HEK293 (cell line): ENCODE measurements around the gene GCFC2.
"Not testable (repeated sequence)": the region's sequence is repeated elsewhere in the genome, so short reads cannot be mapped to it uniquely, and the experiment has no call there.

ENCODE experiments used
- CTCF ChIA-PET: fragments of 350-600 bp; formaldehyde crosslinking; extraction: SDS; loops from one replicate; lab custom pipeline; 2021; ENCODE audit warnings: antibody characterized with exemption; lab: Yijun Ruan, JAX
- POLR2A ChIA-PET: fragments of 300-600 bp; formaldehyde crosslinking; extraction: SDS; loops from one replicate; lab custom pipeline; 2020; ENCODE audit warnings: antibody characterized with exemption, inconsistent platforms; lab: Yijun Ruan, JAX
- H3K27ac ChIP-seq: fragments of 200-500 bp; sonication (Bioruptor generic); 2 replicates; pipeline ENCODE4 v1.5.1; 2014; ENCODE audit warnings: low read depth, low read length, control low read depth, inconsistent platforms; ENCODE audit errors: extremely low read depth
- H3K36me3 ChIP-seq, 2 experiments: fragments of 200-500 bp in 1 of 2; sonication (Bioruptor generic) in 1 of 2; 1 replicate in 1 of 2; 2 replicates in 1 of 2; pipeline ENCODE4 v1.5.1; 2014 to 2017; ENCODE audit warnings: inconsistent platforms in 2 of 2, low read length in 2 of 2; ENCODE audit not compliant: control insufficient read depth in 2 of 2, insufficient read depth in 1 of 2
- H3K4me1 ChIP-seq: fragments of 200-500 bp; sonication (Bioruptor generic); 2 replicates; pipeline ENCODE4 v1.5.1; 2014; ENCODE audit warnings: mild to moderate bottlenecking, low read length, inconsistent platforms; ENCODE audit not compliant: control insufficient read depth, insufficient read depth
- H3K4me3 ChIP-seq: 2 replicates; pipeline ENCODE4 v1.5.1; 2011; ENCODE audit warnings: low read depth, mild to moderate bottlenecking, control low read depth, low read length, moderate library complexity
- H3K9me3 ChIP-seq: fragments of 200-500 bp; sonication (Bioruptor generic); 2 replicates; pipeline ENCODE4 v1.5.1; 2014; ENCODE audit warnings: low read depth, low read length, inconsistent platforms; ENCODE audit not compliant: control insufficient read depth, insufficient read depth
- FEZF1 ChIP-seq: fragments of 450-650 bp; formaldehyde crosslinking; IDR thresholded peaks from 2 replicates; pipeline ENCODE4 v1.5.1; 2016; ENCODE audit warnings: missing biosample characterization, missing genetic modification characterization
- OVOL3 ChIP-seq: fragments of 450-650 bp; formaldehyde crosslinking; IDR thresholded peaks from 2 replicates; pipeline ENCODE4 v1.5.1; 2016; ENCODE audit warnings: missing biosample characterization, missing genetic modification characterization
- SP3 ChIP-seq: fragments of 450-650 bp; formaldehyde crosslinking; IDR thresholded peaks from 2 replicates; pipeline ENCODE4 v1.5.1; 2016; ENCODE audit warnings: missing biosample characterization, missing genetic modification characterization
- SP7 ChIP-seq: fragments of 450-650 bp; formaldehyde crosslinking; IDR thresholded peaks from 2 replicates; pipeline ENCODE4 v1.5.1; 2016; ENCODE audit warnings: missing biosample characterization, missing genetic modification characterization
- ZNF155 ChIP-seq: fragments of 450-650 bp; formaldehyde crosslinking; IDR thresholded peaks from 2 replicates; pipeline ENCODE4 v1.5.1; 2016; ENCODE audit warnings: missing biosample characterization, missing genetic modification characterization
- ZNF221 ChIP-seq: fragments of 450-650 bp; formaldehyde crosslinking; IDR thresholded peaks from 2 replicates; pipeline ENCODE4 v1.5.1; 2017; ENCODE audit warnings: missing biosample characterization, missing genetic modification characterization, borderline replicate concordance
- ZNF23 ChIP-seq: fragments of 450-650 bp; formaldehyde crosslinking; IDR thresholded peaks from 2 replicates; pipeline ENCODE4 v1.5.1; 2016; ENCODE audit warnings: missing biosample characterization, missing genetic modification characterization, borderline replicate concordance
- ZNF266 ChIP-seq: fragments of 450-650 bp; formaldehyde crosslinking; IDR thresholded peaks from 2 replicates; pipeline ENCODE4 v1.5.1; 2016; ENCODE audit warnings: missing biosample characterization, missing genetic modification characterization, low read depth
- ZNF366 ChIP-seq: fragments of 450-650 bp; formaldehyde crosslinking; conservative IDR thresholded peaks from 2 replicates; pipeline ENCODE4 v1.5.1; 2016; ENCODE audit warnings: missing biosample characterization, missing genetic modification characterization
- ZNF37A ChIP-seq: fragments of 450-650 bp; IDR thresholded peaks from 2 replicates; pipeline ENCODE4 v1.5.1; 2018; ENCODE audit warnings: missing biosample characterization, missing genetic modification characterization
- ZNF501 ChIP-seq: fragments of 450-650 bp; formaldehyde crosslinking; IDR thresholded peaks from 2 replicates; pipeline ENCODE4 v1.5.1; 2016; ENCODE audit warnings: missing biosample characterization, missing genetic modification characterization
- ZNF585B ChIP-seq: fragments of 450-650 bp; formaldehyde crosslinking; IDR thresholded peaks from 2 replicates; pipeline ENCODE4 v1.5.1; 2016; ENCODE audit warnings: missing biosample characterization, missing genetic modification characterization
- ZNF610 ChIP-seq: fragments of 450-650 bp; formaldehyde crosslinking; IDR thresholded peaks from 2 replicates; pipeline ENCODE4 v1.5.1; 2016; ENCODE audit warnings: missing biosample characterization, missing genetic modification characterization, borderline replicate concordance
- ZNF654 ChIP-seq: fragments of 450-650 bp; formaldehyde crosslinking; IDR thresholded peaks from 2 replicates; pipeline ENCODE4 v1.5.1; 2016; ENCODE audit warnings: low read depth, missing biosample characterization, missing genetic modification characterization
- ZNF660 ChIP-seq: fragments of 450-650 bp; IDR thresholded peaks from 2 replicates; pipeline ENCODE4 v1.5.1; 2018; ENCODE audit warnings: missing biosample characterization, mild to moderate bottlenecking, missing genetic modification characterization
- ZNF776 ChIP-seq: fragments of 450-650 bp; formaldehyde crosslinking; IDR thresholded peaks from 2 replicates; pipeline ENCODE4 v1.5.0; 2017; ENCODE audit warnings: missing biosample characterization, missing genetic modification characterization, borderline replicate concordance
- TF ChIP-seq, protein P1 (sequence below): fragments of 450-650 bp; formaldehyde crosslinking; optimal IDR thresholded peaks from 2 replicates; pipeline ENCODE3; 2016; ENCODE audit warnings: missing biosample characterization, mild to moderate bottlenecking, missing genetic modification characterization
- TF ChIP-seq, protein P2 (sequence below): fragments of 450-650 bp; formaldehyde crosslinking; IDR thresholded peaks from 2 replicates; pipeline ENCODE4 v1.5.1; 2017; ENCODE audit warnings: missing biosample characterization, missing genetic modification characterization
- TF ChIP-seq, protein P3 (sequence below): fragments of 450-650 bp; formaldehyde crosslinking; IDR thresholded peaks from 2 replicates; pipeline ENCODE4 v1.5.1; 2016; ENCODE audit warnings: missing biosample characterization, missing genetic modification characterization

The GCFC2 gene

DNA sequence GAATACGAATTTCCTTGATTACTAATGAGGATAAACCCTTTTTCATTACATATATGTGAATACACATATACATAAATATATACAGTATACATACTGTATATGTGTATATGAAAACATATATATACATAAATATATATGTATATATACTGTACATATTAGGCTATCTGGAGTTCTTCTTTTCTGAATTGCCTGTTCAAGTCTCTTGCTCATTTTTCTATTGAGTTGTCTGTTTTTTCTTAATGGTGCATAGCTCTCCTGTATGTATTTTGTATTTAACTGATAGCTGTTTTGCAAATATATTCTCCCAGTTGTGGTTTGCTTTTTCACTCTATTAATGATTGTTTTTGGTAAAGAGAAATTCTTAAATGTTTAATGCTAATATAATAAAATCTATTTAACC is 8.9 kb upstream of the GCFC2 start:
- ChIA-PET POLR2A (no interaction called here), CTCF (interaction anchor here (0.7 to 1.2 kb wide), 3 partner anchors 10 to 1242 kb away, joined by 3 to 6 read pairs (median 6); no protein-coding TSS in a partner anchor)
- Histone ChIP-seq H3K36me3 (no peaks in the 10 kb centered on the region), H3K9me3 (no peaks in the 10 kb centered on the region), H3K4me3 (no peak overlapping the region), H3K27ac (no peak overlapping the region), H3K4me1 (peaks cover 4% of the 10 kb centered on the region)
- TF ChIP-seq ZNF155 (tag by site-specific recombination), result no peak
- TF ChIP-seq SP3 (tag by site-specific recombination), result no peak
- TF ChIP-seq ZNF610 (tag by site-specific recombination), result no peak
- TF ChIP-seq, protein P1, sequence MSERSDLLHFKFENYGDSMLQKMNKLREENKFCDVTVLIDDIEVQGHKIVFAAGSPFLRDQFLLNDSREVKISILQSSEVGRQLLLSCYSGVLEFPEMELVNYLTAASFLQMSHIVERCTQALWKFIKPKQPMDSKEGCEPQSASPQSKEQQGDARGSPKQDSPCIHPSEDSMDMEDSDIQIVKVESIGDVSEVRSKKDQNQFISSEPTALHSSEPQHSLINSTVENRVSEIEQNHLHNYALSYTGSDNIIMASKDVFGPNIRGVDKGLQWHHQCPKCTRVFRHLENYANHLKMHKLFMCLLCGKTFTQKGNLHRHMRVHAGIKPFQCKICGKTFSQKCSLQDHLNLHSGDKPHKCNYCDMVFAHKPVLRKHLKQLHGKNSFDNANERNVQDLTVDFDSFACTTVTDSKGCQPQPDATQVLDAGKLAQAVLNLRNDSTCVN (tag by site-specific recombination), result no peak
- TF ChIP-seq ZNF266 (tag by site-specific recombination), result no peak
- TF ChIP-seq OVOL3 (tag by site-specific recombination), result no peak
- no peak for TF ChIP-seq ZNF776 (tag by site-specific recombination)
- TF ChIP-seq ZNF501 (tag by site-specific recombination), result no peak
- TF ChIP-seq, protein P2, sequence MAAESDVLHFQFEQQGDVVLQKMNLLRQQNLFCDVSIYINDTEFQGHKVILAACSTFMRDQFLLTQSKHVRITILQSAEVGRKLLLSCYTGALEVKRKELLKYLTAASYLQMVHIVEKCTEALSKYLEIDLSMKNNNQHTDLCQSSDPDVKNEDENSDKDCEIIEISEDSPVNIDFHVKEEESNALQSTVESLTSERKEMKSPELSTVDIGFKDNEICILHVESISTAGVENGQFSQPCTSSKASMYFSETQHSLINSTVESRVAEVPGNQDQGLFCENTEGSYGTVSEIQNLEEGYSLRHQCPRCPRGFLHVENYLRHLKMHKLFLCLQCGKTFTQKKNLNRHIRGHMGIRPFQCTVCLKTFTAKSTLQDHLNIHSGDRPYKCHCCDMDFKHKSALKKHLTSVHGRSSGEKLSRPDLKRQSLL (tag by site-specific recombination), result no peak
- TF ChIP-seq SP7 (tag by site-specific recombination), result no peak
- no peak for TF ChIP-seq ZNF221 (tag by site-specific recombination)
- TF ChIP-seq ZNF366 (tag by site-specific recombination), result no peak
- TF ChIP-seq ZNF23, result no peak
- no peak for TF ChIP-seq ZNF37A
- TF ChIP-seq, protein P3, sequence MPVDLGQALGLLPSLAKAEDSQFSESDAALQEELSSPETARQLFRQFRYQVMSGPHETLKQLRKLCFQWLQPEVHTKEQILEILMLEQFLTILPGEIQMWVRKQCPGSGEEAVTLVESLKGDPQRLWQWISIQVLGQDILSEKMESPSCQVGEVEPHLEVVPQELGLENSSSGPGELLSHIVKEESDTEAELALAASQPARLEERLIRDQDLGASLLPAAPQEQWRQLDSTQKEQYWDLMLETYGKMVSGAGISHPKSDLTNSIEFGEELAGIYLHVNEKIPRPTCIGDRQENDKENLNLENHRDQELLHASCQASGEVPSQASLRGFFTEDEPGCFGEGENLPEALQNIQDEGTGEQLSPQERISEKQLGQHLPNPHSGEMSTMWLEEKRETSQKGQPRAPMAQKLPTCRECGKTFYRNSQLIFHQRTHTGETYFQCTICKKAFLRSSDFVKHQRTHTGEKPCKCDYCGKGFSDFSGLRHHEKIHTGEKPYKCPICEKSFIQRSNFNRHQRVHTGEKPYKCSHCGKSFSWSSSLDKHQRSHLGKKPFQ (tag by site-specific recombination), result no peak
- TF ChIP-seq ZNF660 (tag by site-specific recombination), result no peak
- TF ChIP-seq ZNF585B (tag by site-specific recombination), result no peak

DNA sequence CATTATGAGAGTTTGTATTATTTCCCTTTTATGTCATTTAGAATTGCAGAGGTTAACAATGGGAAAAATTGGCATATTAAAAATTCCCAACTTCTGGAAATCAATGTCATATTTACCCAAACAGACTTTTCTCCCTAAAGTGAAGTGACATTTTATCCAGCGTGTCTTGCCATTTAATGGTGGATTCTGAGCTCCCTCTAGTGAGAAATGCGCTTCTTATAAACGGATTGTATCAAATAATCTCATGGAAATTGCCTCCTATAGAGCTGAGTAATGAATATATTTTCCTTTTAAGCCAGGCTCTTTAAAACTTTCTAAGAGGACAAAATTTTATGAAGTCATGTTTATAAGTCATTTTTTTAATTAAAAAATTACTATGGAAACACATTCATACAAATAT is 5.7 kb upstream of the GCFC2 start:
- TF ChIP-seq ZNF654 (tag by site-specific recombination) (peak; percentile 35), FEZF1 (no peak)
- Histone ChIP-seq H3K36me3 (no peaks in the 10 kb centered on the region), H3K9me3 (no peaks in the 10 kb centered on the region), H3K27ac (no peak overlapping the region), H3K4me1 (peaks cover 4% of the 10 kb centered on the region), H3K4me3 (no peak overlapping the region)
- ChIA-PET POLR2A (no interaction called here), CTCF (interaction anchor here (0.9 to 2.7 kb wide), 2 partner anchors 75 to 79 kb away, joined by 3 to 8 read pairs; no protein-coding TSS in a partner anchor)

DNA sequence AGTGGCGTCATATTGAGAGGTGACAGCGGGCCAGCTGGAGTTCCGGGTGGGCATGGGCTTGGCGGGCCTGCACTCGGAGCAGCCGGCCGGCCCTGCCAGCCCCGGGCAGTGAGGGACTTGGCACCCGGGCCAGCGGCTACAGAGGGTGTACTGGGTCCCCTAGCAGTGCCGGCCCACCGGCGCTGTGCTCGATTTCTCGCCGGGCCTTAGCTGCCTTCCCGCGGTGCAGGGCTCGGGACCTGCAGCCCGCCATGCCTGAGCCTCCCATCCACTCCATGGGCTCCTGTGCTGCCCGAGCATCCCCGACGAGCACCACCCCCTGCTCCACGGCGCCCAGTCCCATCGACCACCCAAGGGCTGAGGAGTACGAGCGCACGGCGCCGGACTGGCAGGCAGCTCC is 875 bp upstream of the GCFC2 start:
- H3K4me1 ChIP-seq, H3K4me3 ChIP-seq, H3K36me3 ChIP-seq, H3K9me3 ChIP-seq, POLR2A ChIA-PET, CTCF ChIA-PET: not testable (repeated sequence)
- peak overlapping the region; percentile 98 for H3K27ac ChIP-seq
